Skin epidermis (tissue), 12 donors: ENCODE results near the gene MMAB.

Source experiments
- H3K27ac ChIP-seq, 21 experiments: fragments of 200-600 bp; sonication (generic) in 11 of 21; one replicate each; pipeline ENCODE4 v1.5.0; 2020; ENCODE audit warnings: mild to moderate bottlenecking in 3 of 21, inconsistent platforms in 2 of 21, moderate library complexity in 2 of 21
- H3K4me3 ChIP-seq, 7 experiments: fragments of 200-600 bp; sonication (generic) in 2 of 7; one replicate each; pipeline ENCODE4 v1.5.0; 2020; ENCODE audit warnings: inconsistent platforms in 2 of 7, mild to moderate bottlenecking in 2 of 7, moderate library complexity in 1 of 7

Gene MMAB

GRCh38 chr12:109547286-109547685 lies 26.0 kb downstream of the MMAB start:
- no peak overlapping the region for H3K4me3 ChIP-seq
- no peak overlapping the region for H3K27ac ChIP-seq

GRCh38 chr12:109545826-109546225 lies 27.5 kb downstream of the MMAB start:
- Histone ChIP-seq H3K4me3 (no peak overlapping the region), H3K27ac (no peak overlapping the region)

DNA sequence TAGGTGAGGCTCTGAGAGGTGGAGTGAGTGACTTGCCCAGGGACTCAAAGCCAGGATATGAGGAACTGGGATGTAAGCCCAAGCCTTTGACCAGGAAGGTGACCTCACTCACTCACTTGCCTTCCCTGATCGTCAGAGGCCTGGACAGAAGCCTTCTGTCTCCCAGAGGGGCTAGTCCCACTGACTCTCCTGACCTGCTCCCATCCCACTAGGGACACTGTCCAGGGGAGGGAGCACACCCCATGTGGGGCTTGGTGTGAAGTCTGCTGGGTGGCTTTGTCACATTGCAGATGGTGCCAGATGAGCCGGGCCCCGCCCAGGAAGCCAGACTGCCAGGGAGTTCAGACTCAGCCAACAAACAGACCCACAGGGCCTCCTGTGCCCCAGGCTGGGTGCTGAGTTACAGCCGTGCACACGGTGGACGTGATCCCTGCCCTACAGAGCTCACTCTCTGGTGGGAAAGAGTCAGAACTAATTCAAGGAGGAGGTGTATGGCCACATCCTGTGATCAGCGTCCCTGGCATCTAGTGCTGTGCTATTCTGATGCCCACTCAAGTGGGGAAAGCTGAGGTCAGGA lies 28.3 kb downstream of the MMAB start:
- Histone ChIP-seq H3K27ac (no peak overlapping the region), H3K4me3 (no peak overlapping the region)

DNA sequence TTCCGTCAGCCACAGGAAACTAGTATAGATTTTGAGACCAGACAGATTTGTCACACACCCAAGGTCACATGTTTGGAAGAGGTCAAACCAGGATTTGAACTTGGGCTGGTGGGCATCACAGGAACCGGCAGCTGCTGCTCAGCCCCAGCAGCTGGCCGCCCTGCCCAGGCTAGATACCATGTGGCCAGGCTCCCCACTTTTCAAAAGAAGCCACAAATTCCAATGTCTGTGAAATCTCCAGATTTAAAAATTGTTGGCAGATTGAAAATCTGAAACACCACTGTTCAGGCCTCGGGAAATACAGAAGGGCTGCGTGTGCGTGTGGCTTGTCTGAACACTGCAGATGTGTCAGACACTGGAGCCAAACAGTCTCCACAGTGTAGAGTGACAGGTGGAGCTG lies 30.4 kb downstream of the MMAB start:
- H3K27ac ChIP-seq = no peak overlapping the region
- no peak overlapping the region for H3K4me3 ChIP-seq

DNA sequence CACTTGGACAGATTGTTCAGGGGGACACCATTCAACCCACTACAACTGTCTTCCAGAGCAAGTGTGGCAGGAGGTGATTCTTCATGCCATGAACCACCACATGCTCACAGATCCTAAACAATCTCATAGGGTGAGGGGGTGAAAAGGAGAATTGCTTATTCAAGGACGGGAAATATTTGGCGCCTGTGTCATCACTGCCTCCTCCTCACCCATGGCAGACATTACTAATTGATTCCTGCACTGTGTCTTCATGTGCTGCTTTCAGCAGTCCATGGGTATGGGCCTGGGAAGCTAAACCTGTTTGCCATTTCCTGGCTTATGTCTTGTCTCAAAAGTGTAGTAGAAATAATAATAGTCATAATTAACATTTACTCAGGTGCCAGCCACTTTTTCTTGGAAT lies 31.3 kb downstream of the MMAB start:
- H3K27ac ChIP-seq = no peak overlapping the region
- H3K4me3 ChIP-seq = no peak overlapping the region

GRCh38 chr12:109541413-109541726 lies 31.9 kb downstream of the MMAB start:
- no peak overlapping the region for H3K27ac ChIP-seq

GRCh38 chr12:109540526-109541412 lies 32.5 kb downstream of the MMAB start:
- Histone ChIP-seq H3K27ac (no peak overlapping the region), H3K4me3 (no peak overlapping the region)

More at GRCh38 chr12:109541413-109541726, 31.9 kb downstream of the MMAB start:
- no peak overlapping the region for H3K4me3 ChIP-seq

DNA sequence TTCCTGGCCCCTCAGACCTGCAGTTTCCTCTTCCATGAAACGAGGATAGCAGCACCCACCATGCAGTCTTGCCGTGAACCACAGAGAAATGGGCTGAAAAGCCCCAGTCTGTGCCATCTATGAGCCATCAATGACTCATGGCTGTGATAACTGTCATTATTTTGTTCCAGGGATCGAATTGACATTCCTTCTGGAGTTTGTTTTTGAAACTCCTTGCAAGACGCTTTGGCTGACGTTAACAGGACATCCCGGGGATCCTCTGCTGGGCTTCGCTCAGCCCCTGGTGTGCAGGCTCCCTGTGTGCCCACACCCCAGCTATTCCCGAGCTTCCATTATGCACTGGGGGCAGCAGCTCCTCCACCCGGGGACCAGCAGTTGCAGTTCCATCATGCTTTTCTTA lies 33.8 kb downstream of the MMAB start:
- H3K27ac ChIP-seq = no peak overlapping the region
- no peak overlapping the region for H3K4me3 ChIP-seq

GRCh38 chr12:109538191-109538863 lies 35.0 kb downstream of the MMAB start:
- no peak overlapping the region for H3K4me3 ChIP-seq
- H3K27ac ChIP-seq = no peak overlapping the region

GRCh38 chr12:109537136-109537535 lies 36.2 kb downstream of the MMAB start:
- no peak overlapping the region for H3K4me3 ChIP-seq
- no peak overlapping the region for H3K27ac ChIP-seq

DNA sequence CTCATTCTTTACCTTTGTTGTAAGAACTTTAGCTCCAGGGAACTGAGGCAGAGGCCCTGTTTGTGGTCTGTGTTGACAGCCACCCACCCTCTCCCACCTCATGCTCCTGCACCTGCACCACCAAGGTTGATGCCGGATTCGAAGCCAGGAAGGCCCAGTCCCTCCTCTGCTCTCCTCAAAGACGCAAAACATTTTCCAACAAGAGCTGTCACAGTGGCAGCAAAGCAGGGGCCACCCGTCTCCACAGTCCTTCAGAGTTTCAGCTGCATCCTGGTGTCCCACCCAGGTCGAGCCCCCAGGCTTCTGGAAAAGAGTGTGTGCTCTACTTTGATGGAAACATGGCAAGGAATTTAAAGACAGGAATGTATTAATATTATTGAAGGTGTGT lies 37.4 kb downstream of the MMAB start:
- no peak overlapping the region for H3K4me3 ChIP-seq
- no peak overlapping the region for H3K27ac ChIP-seq

DNA sequence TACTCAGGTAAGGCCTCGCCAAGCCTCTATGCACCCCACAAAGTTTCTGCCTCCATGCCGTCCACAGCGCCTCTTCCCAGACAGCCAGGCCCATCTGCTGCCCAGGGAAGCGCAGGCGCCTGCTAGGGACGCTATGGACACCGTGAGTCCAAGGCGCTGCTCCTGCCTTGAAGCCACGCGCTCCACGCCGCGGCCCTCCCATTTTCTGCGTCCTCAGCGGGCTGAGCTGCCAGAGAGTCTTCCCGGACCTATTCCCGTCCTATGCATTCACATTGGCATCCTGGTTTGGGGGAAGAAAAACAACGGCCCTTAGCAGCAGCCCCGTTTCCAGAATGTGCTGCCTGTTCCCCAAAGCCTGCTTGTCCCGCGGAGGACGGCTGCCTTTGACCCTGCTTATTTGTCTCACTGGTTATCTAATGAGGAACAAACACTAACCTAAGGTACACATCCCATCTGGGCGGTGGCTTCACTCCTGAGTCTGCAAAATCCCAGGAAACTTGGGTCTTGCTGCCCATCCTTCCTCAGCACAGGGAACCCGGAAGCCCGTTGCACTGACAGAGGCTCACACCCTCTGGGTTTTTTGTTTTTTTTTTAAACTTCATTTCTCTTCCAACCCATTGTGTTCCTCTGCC lies 38.0 kb downstream of the MMAB start:
- H3K27ac ChIP-seq = no peak overlapping the region

GRCh38 chr12:109534456-109534855 lies 38.8 kb downstream of the MMAB start:
- Histone ChIP-seq H3K4me3 (no peak overlapping the region), H3K27ac (no peak overlapping the region)

More for the DNA sequence above, 38.0 kb downstream of the MMAB start:
- no peak overlapping the region for H3K4me3 ChIP-seq

DNA sequence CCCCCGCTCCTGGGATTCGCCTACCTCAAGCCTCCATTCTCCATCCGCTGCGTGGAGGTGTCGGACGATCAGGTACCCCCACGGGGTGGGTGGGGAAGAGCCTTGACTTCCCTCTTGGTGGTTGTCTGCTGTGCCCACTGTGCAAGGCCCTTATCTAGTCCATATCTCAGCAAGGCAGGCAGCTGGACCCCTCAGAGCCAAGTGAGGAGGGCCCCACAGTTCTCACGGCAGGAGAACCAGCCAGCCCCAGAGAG lies 39.9 kb downstream of the MMAB start:
- Histone ChIP-seq H3K4me3 (no peak overlapping the region), H3K27ac (no peak overlapping the region)

GRCh38 chr12:109532721-109533486 lies 40.4 kb downstream of the MMAB start:
- no peak overlapping the region for H3K27ac ChIP-seq
- no peak overlapping the region for H3K4me3 ChIP-seq

DNA sequence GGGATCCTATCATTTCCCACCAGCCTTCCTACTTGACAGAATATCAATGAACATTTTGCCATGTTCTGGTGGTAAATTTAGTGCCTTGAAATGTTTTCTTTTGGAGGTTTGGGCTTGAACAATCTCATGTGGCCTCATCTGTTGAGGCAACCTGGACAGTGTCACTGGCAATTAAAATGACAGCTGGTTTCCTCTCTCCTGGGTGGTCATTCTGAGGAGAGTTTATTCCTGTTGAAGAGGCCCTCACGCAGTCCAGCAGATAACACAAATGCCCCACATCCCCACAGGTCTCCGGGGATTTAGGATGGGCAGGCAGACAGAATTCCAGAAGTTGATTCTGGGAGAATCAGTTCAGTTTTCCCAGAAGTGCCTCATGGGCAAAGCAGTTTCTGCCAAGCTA lies 41.9 kb downstream of the MMAB start:
- no peak overlapping the region for H3K4me3 ChIP-seq
- H3K27ac ChIP-seq = no peak overlapping the region

- Histone ChIP-seq H3K4me3 (no peak overlapping the region), H3K27ac (no peak overlapping the region)
Measured at GRCh38 chr12:109529691-109530640, 43.3 kb downstream of the MMAB start.

GRCh38 chr12:109527489-109528123 lies 45.7 kb downstream of the MMAB start:
- no peak overlapping the region for H3K27ac ChIP-seq

GRCh38 chr12:109525279-109525585 lies 48.1 kb downstream of the MMAB start:
- Histone ChIP-seq H3K4me3 (no peak overlapping the region), H3K27ac (no peak overlapping the region)

More at GRCh38 chr12:109527489-109528123, 45.7 kb downstream of the MMAB start:
- no peak overlapping the region for H3K4me3 ChIP-seq
